ENCODE measurements around the gene MYH16.
"Not testable (repeated sequence)": the region's sequence is repeated elsewhere in the genome, so short reads cannot be mapped to it uniquely, and the experiment has no call there.

MYH16 gene

DNA sequence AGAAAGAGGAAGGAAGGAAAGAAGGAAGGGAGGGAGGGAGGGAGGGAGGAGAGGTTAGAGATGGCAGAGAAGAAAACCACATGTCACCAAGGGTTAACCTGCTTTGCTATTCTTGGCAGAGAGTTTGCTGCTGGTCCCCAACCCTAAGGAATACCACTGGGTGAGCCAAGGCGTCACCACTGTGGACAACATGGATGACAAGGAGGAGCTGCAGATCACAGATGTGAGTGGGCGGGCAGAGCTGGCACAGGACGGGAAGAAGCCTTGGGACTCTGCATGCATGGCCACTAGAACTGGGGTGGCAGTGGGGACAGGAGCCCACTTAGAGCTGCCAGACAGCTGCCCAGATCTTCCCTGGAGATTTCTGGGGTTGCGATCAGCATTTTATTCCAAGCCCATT is 17.2 kb upstream of the MYH16 start:
- DNase-seq (ENCODE audit: low read depth), result no peak

DNA sequence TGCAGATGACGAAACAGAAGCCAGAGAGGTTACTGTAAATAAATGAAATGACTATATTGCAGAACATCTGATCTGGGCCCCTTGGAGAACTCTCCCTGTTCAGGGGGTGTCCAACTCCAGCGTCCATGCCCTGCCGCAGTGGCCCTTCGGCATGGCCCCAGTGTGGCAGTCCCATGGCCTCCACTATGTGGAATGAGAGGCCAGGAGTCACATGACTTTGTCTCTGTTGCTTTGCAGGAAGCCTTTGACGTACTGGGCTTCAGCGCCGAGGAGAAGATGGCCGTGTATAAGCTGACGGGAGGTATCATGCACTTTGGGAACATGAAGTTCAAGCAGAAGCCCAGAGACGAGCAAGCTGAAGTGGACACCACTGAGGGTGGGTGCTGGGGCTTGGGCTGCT is 15.6 kb upstream of the MYH16 start:
- no peak for DNase-seq (ENCODE audit: low read depth)
- no peak overlapping the region for H3K4me3 ChIP-seq (ENCODE audit: low read depth, low read length)

More for the DNA sequence above, 17.2 kb upstream of the MYH16 start:
- H3K4me3 ChIP-seq (ENCODE audit: low read depth, low read length), result no peak overlapping the region

DNA sequence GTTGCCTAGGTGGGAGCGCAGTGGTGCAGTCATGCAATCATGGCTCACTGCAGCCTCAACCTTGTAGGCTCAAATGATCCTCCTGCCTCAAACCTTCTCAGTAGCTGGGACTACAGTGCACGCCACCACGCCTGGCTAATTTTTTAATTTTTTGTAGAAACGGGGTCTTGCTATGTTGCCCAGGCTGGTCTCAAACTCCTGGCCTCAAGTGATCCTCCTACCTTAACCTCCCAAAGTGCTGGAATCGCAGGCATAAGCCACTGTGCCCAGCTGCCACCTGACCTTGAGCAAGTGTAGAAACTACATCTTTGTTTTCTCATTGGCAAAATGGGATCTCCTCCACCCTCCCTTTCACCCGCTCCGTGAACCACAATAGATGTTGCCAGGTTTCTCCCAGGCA is 15.0 kb upstream of the MYH16 start:
- no peak overlapping the region for H3K4me3 ChIP-seq (ENCODE audit: low read depth, low read length)
- no peak for DNase-seq (ENCODE audit: low read depth)

DNA sequence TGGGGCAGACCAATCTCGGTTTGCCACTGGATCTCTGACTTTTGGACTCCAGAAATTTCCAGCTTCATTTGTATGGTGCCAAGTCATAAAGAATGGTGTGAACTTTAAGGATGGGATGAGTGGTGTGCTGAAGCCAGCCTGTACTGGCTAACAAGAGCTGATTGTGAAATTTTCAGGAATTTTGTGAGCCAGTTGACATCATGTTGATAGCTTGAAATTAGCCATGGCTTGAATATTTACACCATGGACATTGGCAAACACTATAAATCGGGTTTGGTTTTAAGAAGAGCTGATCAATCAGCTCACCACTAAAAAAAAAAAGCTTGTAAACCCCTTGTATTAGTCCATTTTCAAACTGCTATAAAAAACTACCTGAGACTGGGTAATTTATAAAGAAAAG is 14.1 kb upstream of the MYH16 start:
- no peak overlapping the region for H3K4me3 ChIP-seq (ENCODE audit: low read depth, low read length)
- no peak for DNase-seq (ENCODE audit: low read depth)

DNA sequence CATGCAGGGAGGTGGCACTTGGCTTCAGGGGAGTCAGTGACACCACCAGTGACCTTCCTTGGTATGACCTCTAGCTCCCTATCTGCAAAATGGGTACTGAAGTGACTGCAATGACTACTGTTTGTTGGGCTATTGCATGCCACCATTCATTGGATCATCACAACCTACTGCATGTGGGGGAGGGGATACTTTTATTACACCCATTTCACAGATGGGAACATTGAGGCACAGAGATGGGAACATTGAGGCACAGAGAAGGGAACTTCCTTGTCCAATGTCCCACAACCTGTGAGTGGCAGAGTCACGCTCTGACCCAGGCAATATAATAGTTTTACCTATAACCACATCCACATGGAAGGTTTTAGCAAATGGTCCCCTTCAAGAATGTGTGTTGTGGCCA is 12.2 kb upstream of the MYH16 start:
- H3K4me3 ChIP-seq (ENCODE audit: low read depth, low read length), result no peak overlapping the region
- DNase-seq (ENCODE audit: low read depth), result no peak

DNA sequence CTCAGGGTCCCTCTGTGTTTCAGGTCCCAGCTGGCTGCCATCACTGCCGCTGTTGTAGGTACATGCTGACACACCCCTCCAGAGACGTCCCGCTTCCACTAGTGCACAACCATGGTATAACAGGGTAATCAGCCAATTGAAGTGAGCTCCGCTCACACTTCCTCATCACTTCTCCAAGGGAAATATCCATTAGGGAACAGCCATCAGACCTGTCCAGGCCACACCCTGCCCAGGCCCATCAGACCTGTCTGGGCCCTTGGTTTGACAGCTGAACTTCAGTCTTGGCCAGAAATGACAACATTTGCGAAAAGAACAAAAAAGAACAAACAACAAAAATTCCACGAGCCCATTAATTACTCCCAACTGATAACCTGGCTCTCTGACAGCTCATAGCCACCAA is 11.0 kb upstream of the MYH16 start:
- no peak overlapping the region for H3K4me3 ChIP-seq (ENCODE audit: low read depth, low read length)
- no peak for DNase-seq (ENCODE audit: low read depth)

DNA sequence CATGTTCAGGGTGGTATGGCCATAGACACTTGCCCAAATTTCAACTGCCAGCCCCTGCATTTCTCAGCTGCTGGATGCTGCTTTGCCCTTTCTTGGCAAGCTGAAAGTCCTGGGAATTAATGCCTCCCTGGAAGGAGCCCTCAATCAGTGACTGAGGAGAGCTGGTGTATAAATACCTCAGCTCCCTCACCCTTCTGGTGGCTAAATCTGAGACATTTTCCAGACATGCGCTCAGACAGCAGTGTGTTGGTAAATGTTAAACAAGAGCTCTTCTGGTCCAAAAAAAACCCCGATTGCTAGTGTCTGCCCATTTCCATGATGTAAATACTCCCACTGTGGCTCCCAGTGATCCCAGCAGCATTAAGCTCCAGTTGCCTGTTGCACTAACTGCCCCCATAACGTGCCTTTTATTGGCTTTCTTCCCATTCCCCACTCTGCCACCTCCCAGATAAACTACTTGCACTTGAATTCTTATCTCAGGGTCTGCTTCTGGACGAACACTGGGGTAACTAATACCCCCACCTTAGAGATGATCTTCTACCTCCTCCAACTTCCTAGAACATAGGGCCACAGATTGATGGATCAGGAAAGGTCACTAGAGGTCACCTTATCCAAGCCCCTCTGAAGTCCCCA is 6.7 kb upstream of the MYH16 start:
- no peak for DNase-seq (ENCODE audit: low read depth)
- H3K4me3 ChIP-seq (ENCODE audit: low read depth, low read length), result no peak overlapping the region

DNA sequence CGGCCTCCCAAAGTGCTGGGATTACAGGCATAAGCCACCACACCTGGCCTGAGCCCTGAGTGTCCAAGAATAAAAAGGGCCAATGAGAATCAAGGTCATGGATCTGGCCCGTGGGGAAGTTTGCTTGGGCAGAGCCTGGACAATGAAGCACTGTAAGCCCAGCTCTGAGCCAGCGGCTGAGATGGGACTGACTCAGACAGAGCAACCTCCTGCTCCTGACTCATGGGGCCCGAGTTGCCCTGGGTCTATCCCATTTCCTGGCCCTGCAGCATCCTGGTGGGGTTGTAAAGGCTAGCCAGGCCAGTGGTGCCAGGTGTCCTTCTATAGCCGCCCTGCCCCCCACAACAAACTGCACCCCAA is 5.2 kb upstream of the MYH16 start:
- H3K4me3 ChIP-seq (ENCODE audit: low read depth, low read length), result no peak overlapping the region
- DNase-seq (ENCODE audit: low read depth), result peak; percentile 38

DNA sequence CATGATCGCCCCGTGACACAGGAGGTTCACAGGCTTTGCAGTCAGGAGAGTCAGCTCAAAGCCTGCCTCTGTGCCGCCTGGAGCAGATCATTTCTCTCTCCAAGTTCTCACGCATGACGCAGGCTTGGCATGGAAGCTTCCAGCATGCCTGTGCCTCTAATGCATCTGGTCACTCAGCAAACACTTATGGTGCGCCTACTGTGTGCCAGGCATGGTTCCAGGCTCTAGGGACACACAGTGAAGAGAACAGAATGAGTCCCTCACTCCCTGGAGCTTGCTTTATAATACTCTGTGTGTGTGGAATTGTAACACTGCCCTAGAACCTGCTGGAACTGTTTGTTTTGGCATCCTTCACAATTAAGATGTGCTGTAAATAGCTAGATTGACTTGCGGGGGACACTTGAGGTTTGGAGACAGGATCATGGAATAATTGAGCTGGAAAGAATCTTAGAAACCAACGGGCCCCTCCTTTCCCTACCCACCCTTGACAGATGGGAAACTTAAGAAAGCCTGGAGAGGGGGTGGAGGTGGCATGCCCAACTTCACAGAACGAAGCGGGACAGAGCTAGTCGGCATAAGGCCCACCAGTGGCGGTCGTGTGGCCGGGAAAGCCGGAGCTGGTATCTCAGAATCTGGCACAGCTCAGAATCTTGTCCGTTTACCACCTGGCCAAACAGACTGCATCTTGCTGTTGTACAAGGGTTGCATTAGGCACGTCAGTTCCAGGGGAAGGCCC is 4.6 kb upstream of the MYH16 start:
- no peak for DNase-seq (ENCODE audit: low read depth)

DNA sequence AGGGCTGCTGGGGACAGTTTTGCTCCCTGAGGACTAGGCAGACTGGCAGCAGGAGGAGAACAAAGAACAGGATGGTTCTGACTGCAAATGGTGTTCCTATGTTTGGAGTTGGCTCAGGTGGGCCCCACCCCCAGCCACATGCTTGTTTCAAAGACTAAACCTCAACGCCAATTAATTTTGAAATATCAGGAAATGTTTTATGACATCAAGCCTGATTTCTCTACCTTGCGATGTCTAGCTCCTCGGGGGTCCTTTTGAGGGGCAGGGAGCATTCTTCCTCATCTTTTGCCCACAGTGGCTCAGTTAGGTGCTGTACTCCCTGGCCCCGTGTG is 4.1 kb upstream of the MYH16 start:
- no peak for DNase-seq (ENCODE audit: low read depth)

More for the DNA sequence above, 4.6 kb upstream of the MYH16 start:
- H3K4me3 ChIP-seq (ENCODE audit: low read depth, low read length), result no peak overlapping the region

DNA sequence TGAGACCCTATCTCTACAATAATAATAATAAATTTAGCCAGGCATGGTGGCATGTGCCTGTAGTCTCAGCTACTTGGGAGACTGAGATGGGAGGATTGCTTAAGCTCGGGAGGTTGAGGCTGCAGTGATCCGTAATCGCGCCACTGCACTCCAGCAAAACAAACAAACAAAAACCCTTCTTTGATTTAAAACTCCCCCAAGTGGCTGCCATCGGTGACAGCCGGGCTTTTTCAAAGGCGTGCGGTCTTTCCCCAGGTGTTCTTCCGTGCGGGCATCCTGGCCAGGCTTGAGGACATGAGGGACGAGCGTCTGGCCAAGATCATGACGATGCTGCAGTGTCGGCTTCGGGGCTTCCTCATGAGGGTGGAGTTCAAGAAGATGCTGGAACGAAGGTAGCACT is 1.9 kb upstream of the MYH16 start:
- no peak for DNase-seq (ENCODE audit: low read depth)
- no peak overlapping the region for H3K4me3 ChIP-seq (ENCODE audit: low read depth, low read length)

More for the DNA sequence above, 4.1 kb upstream of the MYH16 start:
- H3K4me3 ChIP-seq (ENCODE audit: low read depth, low read length), result no peak overlapping the region

DNA sequence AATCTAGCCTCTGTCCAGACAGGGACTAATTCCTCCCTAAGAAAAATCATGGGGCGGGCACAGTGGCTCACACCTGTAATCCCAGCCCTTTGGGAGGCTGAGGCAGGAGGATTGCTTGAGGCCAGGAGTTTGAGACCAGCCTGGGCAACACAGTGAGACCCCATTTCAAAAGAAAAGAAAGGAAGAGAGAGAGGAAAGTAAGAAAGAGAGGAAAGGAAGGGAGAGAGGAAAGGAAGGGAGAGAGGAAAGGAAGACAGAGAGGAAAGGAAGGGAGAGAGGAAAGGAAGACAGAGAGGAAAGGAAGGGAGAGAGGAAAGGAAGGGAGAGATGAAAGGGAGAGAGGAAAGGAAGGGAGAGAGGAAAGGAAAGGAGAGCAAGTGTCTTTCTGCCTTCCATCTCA is 922 bp downstream of the MYH16 start:
- H3K4me3 ChIP-seq (ENCODE audit: low read depth, low read length); DNase-seq (ENCODE audit: low read depth): not testable (repeated sequence)

DNA sequence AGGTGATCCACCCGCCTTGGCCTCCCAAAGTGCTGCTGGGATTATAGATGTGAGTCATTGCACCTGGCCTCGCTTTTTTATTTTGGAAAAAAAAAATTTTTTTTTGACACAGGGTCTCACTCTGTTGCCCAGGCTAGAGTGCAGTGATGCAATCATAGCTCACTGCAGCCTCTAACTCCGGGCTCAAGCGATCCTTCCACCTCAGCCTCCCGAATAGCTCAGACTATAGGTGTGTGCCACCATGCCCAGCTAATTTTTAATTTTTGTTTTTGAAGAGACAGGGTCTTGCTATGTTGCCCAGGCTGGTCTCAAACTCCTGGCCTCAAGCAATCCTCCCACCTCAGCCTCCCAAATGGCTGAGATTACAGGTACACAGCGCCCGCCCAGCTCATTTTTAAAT is 2.3 kb downstream of the MYH16 start:
- not testable (repeated sequence) for DNase-seq (ENCODE audit: low read depth); H3K4me3 ChIP-seq (ENCODE audit: low read depth, low read length)

DNA sequence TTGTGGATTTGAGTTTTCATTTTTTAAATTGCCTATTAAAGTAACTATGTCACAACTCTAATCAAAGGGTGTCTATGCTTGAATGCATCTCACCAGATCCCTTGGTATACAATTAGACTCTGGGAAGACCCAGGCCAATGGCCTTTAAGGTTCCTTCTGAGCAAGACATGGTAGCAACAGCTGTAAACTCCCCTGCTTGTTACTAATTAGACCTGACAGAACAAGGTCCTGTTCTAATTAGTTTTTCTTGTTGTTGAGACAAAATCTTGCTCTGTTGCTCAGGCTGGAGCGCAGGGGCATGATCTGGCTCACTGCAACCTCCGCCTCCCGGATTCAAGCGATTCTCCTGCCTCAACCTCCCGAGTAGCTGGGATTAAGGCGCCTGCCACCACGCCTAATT is 2.9 kb downstream of the MYH16 start:
- no peak for DNase-seq (ENCODE audit: low read depth)
- H3K4me3 ChIP-seq (ENCODE audit: low read depth, low read length), result no peak overlapping the region

DNA sequence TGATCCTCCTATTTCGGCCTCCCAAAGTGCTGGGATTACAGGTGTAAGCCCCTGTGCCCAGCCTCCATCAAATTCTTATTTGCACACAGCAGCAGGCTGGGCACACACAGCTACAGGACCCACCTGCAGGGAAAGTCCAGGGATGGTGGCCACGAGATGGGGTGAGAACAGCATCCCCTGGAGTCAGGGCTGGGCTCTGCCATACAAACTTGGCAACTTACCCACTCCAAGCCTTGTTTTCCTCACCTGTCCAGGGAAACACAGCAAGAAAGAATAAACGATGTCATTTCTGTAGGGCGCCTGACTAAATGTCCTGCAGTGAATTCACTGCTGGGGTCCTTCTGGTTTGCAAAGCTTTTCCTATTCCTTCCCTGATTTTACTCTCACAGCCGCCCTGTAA is 5.5 kb downstream of the MYH16 start:
- H3K4me3 ChIP-seq (ENCODE audit: low read depth, low read length), result no peak overlapping the region
- no peak for DNase-seq (ENCODE audit: low read depth)

DNA sequence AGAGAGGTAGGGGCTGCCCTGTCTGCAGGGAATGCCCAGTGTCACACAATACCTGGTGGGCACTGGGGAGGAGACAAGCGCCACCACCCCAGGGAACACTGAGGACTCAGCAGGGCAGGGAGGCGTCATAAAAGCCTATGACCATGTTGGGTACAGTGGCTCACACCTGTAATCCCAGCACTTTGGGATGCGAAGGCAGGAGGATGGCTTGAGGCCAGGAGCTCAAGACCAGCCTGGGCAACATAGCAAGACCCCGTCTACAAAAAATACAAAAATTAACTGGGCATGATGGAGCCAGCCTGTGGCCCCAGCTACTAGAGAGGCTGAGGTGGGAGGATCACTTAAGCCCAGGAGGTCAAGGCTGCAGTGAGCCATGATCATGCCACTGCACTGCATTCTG is 11.5 kb downstream of the MYH16 start:
- not testable (repeated sequence) for DNase-seq (ENCODE audit: low read depth); H3K4me3 ChIP-seq (ENCODE audit: low read depth, low read length)

DNA sequence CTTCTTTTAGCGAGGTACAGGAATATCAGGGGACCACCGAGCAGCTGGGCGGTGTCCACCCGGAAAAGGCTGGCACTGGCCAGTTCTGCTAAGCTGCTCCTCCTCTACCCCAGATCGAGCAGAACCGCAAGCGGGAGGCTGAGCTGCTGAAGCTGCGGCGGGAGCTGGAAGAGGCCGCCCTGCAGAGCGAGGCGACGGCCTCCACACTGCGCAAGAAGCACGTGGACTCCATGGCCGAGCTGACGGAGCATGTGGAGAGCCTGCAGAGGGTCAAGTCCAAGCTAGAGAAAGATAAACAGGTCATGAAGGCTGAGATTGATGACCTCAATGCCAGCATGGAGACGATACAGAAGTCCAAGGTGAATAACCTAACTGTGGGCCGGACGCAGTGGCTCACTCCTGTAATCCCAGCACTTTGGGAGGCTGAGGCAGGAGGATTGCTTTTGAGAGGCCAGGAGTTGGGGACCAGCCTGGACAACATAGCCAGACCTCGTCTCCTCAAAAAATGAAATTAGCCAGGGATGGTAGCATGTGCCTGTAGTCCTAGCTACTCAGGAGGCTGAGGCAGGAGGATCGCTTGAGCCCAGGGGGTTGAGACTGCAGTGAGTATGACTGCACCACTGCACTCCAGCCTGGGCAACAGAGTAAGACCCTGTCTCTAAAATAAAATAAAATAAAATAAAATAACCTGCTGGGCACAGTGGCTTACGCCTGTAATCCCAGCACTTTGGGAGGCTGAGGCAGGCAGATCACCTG is 15.3 kb downstream of the MYH16 start:
- H3K4me3 ChIP-seq (ENCODE audit: low read depth, low read length), result no peak overlapping the region
- DNase-seq (ENCODE audit: low read depth), result no peak

DNA sequence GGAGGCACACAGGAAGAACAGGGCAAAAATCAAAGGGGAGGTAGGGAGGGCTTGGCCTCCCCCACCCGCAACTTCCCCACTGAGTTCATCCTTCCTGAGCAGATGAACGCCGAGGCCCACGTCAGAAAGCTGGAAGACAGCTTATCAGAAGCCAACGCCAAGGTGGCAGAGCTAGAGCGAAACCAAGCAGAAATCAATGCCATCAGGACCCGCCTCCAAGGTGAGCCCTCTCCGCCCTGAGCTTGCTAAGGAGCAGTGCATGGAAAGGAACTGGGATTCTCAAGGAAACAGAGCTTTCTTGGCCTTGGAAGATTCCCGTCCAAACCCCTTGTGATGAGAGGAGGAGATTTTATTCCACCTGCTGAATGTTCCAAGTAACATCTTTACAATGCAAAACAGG is 16.5 kb downstream of the MYH16 start:
- H3K4me3 ChIP-seq (ENCODE audit: low read depth, low read length), result no peak overlapping the region
- DNase-seq (ENCODE audit: low read depth), result no peak

DNA sequence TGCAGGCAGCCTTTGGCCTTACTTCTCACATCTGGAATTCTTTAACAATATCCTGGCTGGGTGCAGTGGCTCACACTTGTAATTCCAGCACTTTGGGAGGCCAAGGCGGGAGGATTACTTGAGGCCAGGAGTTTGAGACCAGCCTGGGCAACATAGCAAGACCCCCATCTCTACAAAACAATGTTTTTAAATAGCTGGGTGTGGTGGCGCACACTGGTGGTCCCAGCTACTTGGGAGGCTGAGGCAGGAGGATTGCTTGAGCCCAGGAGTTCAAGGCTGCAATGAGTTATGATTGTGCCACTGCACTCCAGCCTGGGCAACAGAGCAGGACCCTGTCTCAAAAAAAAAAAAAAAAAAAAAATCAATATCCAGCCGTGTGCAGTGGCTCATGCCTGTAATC is 17.5 kb downstream of the MYH16 start:
- not testable (repeated sequence) for DNase-seq (ENCODE audit: low read depth); H3K4me3 ChIP-seq (ENCODE audit: low read depth, low read length)

DNA sequence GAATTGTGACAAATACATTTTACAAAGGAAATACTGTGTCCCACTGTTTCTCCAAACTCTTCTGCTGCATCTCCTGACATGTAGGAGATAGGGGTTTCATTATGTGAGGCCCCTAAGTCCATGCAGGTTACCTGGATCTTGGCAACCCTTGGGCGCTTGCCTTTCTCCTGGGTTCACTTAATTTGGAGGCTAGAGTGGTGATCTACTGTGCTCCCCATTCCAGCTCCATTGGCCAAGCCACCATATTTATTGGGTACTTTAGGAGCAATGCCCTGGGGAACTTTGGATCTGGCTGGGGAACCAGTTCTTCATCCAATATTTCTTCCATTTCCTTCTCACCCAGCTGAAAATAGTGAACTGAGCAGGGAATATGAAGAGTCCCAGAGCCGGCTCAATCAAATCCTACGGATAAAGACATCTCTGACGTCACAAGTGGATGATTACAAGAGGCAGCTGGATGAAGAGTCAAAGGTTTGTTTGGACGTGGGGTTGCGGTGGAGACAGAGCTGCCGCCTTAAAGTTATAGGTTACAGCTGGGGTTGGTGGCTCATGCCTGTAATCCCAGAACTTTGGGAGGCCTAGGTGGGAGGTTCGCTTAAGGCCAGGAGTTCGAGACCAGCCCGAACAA is 18.5 kb downstream of the MYH16 start:
- DNase-seq (ENCODE audit: low read depth), result no peak
- no peak overlapping the region for H3K4me3 ChIP-seq (ENCODE audit: low read depth, low read length)
